ENCODE measurements around the gene PRSS21. TPM values are rescaled to one million over a fixed set of nuclear protein-coding genes. Genes with fewer than 3 reads are reported as not detected.

PRSS21 gene
- total RNA-seq, 1 experiment from 2014 or later, result 1.5 TPM

DNA sequence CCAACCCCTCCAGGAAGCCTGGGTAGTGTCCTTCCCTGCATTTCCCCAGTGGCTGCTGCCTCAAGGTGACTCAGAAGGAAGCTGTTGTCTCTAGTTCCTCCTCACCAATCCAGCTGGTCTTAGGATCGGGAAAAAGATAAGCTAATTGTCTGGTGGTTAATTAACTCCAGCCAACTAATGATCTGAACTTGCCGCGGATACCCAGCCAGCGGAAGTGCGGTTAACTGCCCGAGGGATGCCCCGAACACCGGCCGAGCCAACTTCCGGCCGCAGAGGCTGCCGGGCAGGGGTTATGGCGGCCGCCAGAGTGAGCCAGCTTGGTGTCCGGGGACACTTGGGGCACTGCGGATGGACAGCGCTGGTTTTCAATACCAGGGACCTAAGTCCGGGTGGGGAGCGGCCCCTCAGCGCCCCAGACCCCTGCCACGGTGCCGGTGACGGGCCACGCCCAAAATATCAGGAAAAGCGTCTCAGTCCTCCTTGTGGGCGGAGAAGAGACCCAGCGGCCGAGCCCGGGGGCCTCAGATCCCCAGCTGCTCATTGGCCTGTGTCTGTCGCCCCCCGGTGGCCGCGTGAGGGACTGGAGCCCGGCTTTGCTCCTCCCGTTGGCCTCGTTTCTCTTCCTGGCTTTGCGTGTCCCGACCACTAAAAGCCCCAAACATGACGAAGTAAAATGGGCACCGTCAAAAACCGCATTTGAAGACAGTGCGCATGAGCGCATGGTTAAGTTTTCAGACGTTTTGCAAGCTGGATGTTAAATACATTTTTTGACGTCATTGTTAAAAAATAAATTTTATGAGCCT lies 51.2 kb downstream of the PRSS21 start:
- Mint-ChIP-seq H3K27me3 (ENCODE audit: low read depth) (peaks cover 80% of the 10 kb centered on the region), H3K27ac (no peak overlapping the region), H3K4me3 (peak overlapping the region; percentile 73), H3K9me3 (no peaks in the 10 kb centered on the region), H3K4me1 (0 out of 2 replicates have a peak, but pooled peaks cover 3% of the 10 kb centered on the region), H3K36me3 (no peaks in the 10 kb centered on the region)
- ATAC-seq (peak; percentile 94), DNase-seq (ENCODE audit: low spot score) (peak; percentile 97)
- ChIA-PET POLR2A (interaction anchor here (1.2 to 1.6 kb wide), 5 partner anchors 12 to 60 kb away, joined by 3 to 7 read pairs (median 4); partner anchors contain the start of gene FLYWCH2), CTCF (interaction anchor here (0.7 to 4.7 kb wide), 35 partner anchors 8 to 304 kb away, joined by 3 to 99 read pairs (median 6); partner anchors contain the start of genes FLYWCH1, FLYWCH2, KCTD5 and PRSS21)
- peak; percentile 93 for TF ChIP-seq HMGXB4 (CRISPR knock-in tag; IDR thresholded peaks at IDR 0.05)
- TF ChIP-seq ZNF317 (CRISPR knock-in tag; IDR thresholded peaks at IDR 0.05; ENCODE audit: borderline replicate concordance, low read depth), result no peak
- 0 out of 2 replicates have a peak, but pooled peaks have one; percentile 15 for TF ChIP-seq FOXP1 (CRISPR knock-in tag; IDR thresholded peaks at IDR 0.05; ENCODE audit: borderline replicate concordance)
- TF ChIP-seq, protein P1, sequence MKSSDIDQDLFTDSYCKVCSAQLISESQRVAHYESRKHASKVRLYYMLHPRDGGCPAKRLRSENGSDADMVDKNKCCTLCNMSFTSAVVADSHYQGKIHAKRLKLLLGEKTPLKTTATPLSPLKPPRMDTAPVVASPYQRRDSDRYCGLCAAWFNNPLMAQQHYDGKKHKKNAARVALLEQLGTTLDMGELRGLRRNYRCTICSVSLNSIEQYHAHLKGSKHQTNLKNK (CRISPR knock-in tag; IDR thresholded peaks at IDR 0.05), result no peak
- 0 out of 2 replicates have a peak, but pooled peaks have one; percentile 40 for TF ChIP-seq SMAD3 (CRISPR knock-in tag; IDR thresholded peaks at IDR 0.05; ENCODE audit: borderline replicate concordance)
- no peak for TF ChIP-seq NFE2L1 (CRISPR knock-in tag; IDR thresholded peaks at IDR 0.05)
- TF ChIP-seq, protein P2, sequence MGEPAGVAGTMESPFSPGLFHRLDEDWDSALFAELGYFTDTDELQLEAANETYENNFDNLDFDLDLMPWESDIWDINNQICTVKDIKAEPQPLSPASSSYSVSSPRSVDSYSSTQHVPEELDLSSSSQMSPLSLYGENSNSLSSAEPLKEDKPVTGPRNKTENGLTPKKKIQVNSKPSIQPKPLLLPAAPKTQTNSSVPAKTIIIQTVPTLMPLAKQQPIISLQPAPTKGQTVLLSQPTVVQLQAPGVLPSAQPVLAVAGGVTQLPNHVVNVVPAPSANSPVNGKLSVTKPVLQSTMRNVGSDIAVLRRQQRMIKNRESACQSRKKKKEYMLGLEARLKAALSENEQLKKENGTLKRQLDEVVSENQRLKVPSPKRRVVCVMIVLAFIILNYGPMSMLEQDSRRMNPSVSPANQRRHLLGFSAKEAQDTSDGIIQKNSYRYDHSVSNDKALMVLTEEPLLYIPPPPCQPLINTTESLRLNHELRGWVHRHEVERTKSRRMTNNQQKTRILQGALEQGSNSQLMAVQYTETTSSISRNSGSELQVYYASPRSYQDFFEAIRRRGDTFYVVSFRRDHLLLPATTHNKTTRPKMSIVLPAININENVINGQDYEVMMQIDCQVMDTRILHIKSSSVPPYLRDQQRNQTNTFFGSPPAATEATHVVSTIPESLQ (CRISPR knock-in tag; IDR thresholded peaks at IDR 0.05), result no peak
- TF ChIP-seq E2F1 (CRISPR knock-in tag; IDR thresholded peaks at IDR 0.05), result no peak
- no peak for TF ChIP-seq ETV6 (CRISPR knock-in tag; IDR thresholded peaks at IDR 0.05)
- TF ChIP-seq PRRX2 (CRISPR knock-in tag; IDR thresholded peaks at IDR 0.05), result 0 out of 2 replicates have a peak, but pooled peaks have one; percentile 50
- 0 out of 2 replicates have a peak, but pooled peaks have one; percentile 62 for TF ChIP-seq CREM (CRISPR knock-in tag; IDR thresholded peaks at IDR 0.05)
- TF ChIP-seq USF1 (CRISPR knock-in tag; IDR thresholded peaks at IDR 0.05), result peak; percentile 44; the same call in 1 of the 2 replicates
- TF ChIP-seq NR1H2 (CRISPR knock-in tag; IDR thresholded peaks at IDR 0.05), result no peak
- TF ChIP-seq RORB (CRISPR knock-in tag; IDR thresholded peaks at IDR 0.05), result no peak
- TF ChIP-seq ZNF232 (CRISPR knock-in tag; IDR thresholded peaks at IDR 0.05), result no peak
- TF ChIP-seq GTF2I (CRISPR knock-in tag; conservative IDR thresholded peaks at IDR 0.05), result no peak
- TF ChIP-seq SP1 (CRISPR knock-in tag; conservative IDR thresholded peaks at IDR 0.05), result peak; percentile 55; the same call in 1 of the 2 replicates
- TF ChIP-seq, protein P3, sequence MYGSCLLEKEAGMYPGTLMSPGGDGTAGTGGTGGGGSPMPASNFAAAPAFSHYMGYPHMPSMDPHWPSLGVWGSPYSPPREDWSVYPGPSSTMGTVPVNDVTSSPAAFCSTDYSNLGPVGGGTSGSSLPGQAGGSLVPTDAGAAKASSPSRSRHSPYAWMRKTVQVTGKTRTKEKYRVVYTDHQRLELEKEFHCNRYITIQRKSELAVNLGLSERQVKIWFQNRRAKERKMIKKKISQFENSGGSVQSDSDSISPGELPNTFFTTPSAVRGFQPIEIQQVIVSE (CRISPR knock-in tag; IDR thresholded peaks at IDR 0.05; ENCODE audit: borderline replicate concordance), result no peak
- no peak for TF ChIP-seq NFATC4 (CRISPR knock-in tag; IDR thresholded peaks at IDR 0.05)
- no peak for TF ChIP-seq E2F5 (CRISPR knock-in tag; IDR thresholded peaks at IDR 0.05)
- TF ChIP-seq ZNF281 (CRISPR knock-in tag; IDR thresholded peaks at IDR 0.05), result no peak
- peak; percentile 30; the same call in 1 of the 2 replicates for TF ChIP-seq ERG (CRISPR knock-in tag; IDR thresholded peaks at IDR 0.05)
- TF ChIP-seq TCF7 (CRISPR knock-in tag; IDR thresholded peaks at IDR 0.05; ENCODE audit: low read depth), result no peak
- TF ChIP-seq RELA (CRISPR knock-in tag; IDR thresholded peaks at IDR 0.05; ENCODE audit: borderline replicate concordance), result no peak
- TF ChIP-seq ZBTB21 (CRISPR knock-in tag; IDR thresholded peaks at IDR 0.05; ENCODE audit: borderline replicate concordance), result no peak

Data from WTC11 (cell line).